ENCODE results near the gene CNOT8. TPM values are rescaled to one million over a fixed set of nuclear protein-coding genes. Genes with fewer than 3 reads are reported as not detected.

The CNOT8 gene
- total and polyA plus RNA-seq, 2 of the 4 experiments (the other 2 are of a cell fraction): 41.4 to 49.1 TPM

DNA sequence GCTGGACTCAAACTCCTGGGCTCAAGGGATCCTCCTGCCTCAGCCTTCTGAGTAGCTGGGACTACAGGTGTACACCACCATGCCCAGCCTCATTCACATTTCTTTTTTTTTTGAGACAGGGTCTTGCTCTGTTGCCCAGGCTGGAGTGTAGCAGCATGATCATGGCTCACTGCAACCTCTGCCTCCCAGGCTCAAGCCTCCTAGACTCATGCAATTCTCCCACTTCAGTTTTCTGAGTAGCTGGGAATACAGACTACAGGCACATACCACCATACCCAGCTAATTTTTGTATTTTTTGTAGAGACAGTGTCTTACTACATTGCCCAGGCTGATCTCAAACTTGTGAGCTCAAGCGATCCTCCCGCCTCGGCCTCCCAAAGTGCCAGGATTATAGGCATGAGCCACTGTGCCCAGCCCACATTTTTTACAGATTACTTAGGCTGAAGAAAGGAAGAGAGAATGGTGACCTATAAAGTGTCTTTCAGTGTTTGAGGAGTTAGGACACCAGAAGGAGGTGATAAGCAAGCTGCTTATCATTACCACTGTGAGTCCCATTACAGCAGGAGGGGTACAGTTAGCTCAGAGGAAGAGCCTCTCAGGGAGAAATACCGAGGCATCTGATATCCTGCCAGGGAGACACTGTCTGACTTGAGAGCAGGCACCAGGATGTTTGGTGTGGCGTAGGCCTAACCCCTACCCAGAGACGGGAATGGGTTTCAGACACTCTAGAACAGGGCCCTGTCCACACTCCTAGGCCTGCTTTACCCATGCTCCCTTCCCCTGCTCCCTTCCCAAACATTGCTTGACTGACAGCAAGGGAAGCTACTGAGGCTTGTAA lies 17.8 kb upstream of the CNOT8 start (continued):
- TF ChIP-seq, protein P1, sequence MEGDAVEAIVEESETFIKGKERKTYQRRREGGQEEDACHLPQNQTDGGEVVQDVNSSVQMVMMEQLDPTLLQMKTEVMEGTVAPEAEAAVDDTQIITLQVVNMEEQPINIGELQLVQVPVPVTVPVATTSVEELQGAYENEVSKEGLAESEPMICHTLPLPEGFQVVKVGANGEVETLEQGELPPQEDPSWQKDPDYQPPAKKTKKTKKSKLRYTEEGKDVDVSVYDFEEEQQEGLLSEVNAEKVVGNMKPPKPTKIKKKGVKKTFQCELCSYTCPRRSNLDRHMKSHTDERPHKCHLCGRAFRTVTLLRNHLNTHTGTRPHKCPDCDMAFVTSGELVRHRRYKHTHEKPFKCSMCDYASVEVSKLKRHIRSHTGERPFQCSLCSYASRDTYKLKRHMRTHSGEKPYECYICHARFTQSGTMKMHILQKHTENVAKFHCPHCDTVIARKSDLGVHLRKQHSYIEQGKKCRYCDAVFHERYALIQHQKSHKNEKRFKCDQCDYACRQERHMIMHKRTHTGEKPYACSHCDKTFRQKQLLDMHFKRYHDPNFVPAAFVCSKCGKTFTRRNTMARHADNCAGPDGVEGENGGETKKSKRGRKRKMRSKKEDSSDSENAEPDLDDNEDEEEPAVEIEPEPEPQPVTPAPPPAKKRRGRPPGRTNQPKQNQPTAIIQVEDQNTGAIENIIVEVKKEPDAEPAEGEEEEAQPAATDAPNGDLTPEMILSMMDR (conservative IDR thresholded peaks at IDR 0.05; ENCODE audit: low read depth, low read length): no peak
- TF ChIP-seq BHLHE40 (IDR thresholded peaks at IDR 0.05; ENCODE audit: low read depth, low read length): no peak

GRCh38 chr5:154841273-154841661 lies 17.2 kb upstream of the CNOT8 start:
- no peak overlapping the region for H2AK9ac ChIP-seq (replicated peaks; ENCODE audit: low read depth, low read length, poor library complexity)
- no peak overlapping the region for H2AK5ac ChIP-seq (ENCODE audit: low read depth, low read length)
- no peaks in the 10 kb centered on the region for H3K4me1 ChIP-seq (ENCODE audit: control insufficient read depth, insufficient read depth, low read length)
- H3K4ac ChIP-seq (ENCODE audit: low read depth, low read length): no peak overlapping the region
- intact Hi-C loops (cut with micrococcal nuclease): no loop called here
- H4K5ac ChIP-seq (ENCODE audit: low read depth, low read length): no peak overlapping the region
- no peak overlapping the region for H4K8ac ChIP-seq (ENCODE audit: low read depth in 2 of 2, low read length in 2 of 2)
- H3K23ac ChIP-seq (ENCODE audit: low read depth, low read length): no peak overlapping the region
- no peaks in the 10 kb centered on the region; the same call in 1 of the 2 replicates for H4K20me1 ChIP-seq (ENCODE audit: insufficient read depth, low read length)
- H3K56ac ChIP-seq (ENCODE audit: extremely low read depth, insufficient read depth, low read length): no peak overlapping the region
- no peak overlapping the region for H3K27ac ChIP-seq (ENCODE audit: insufficient read depth, low read length)
- H2BK15ac ChIP-seq (ENCODE audit: low read depth, low read length): no peak overlapping the region
- peaks cover 5% of the 10 kb centered on the region; the same call in 1 of the 2 replicates for H3K9me1 ChIP-seq (ENCODE audit: insufficient read depth, low read length)
- H4K91ac ChIP-seq (ENCODE audit: insufficient read depth, low read depth, low read length): no peak overlapping the region
- H3K4me2 ChIP-seq (ENCODE audit: low read depth, low read length): no peak overlapping the region
- in situ Hi-C loops (cut with MboI; ENCODE audit: low sequenced_read_pairs): no loop called here
- H2AFZ ChIP-seq (replicated peaks; ENCODE audit: low read length, poor library complexity): no peak overlapping the region
- H3K9me3 ChIP-seq (ENCODE audit: control insufficient read depth, insufficient read depth, low read length): no peaks in the 10 kb centered on the region
- no peaks in the 10 kb centered on the region; a peak in 1 of 4 replicates for H3K79me1 ChIP-seq (ENCODE audit: low read depth in 1 of 2, low read length in 2 of 2)
- no TSS peak for BruUV-seq (replicated peaks)
- dilution Hi-C loops (cut with HindIII; ENCODE audit: low sequenced_read_pairs, unreplicated experiment): no loop called here
- H3K14ac ChIP-seq (replicated peaks; ENCODE audit: low read depth, low read length): no peak overlapping the region; the same call in 1 of the 2 replicates
- no peak overlapping the region for H2BK20ac ChIP-seq (ENCODE audit: low read depth, low read length)
- H3K36me3 ChIP-seq (ENCODE audit: control insufficient read depth, insufficient read depth, low read length): peaks cover 10% of the 10 kb centered on the region
- H3K18ac ChIP-seq (ENCODE audit: low read depth, low read length): no peak overlapping the region
- H3K4me3 ChIP-seq (ENCODE audit: insufficient read depth, low read depth, low read length): no peak overlapping the region
- H3K9ac ChIP-seq (ENCODE audit: low read depth, low read length): no peak overlapping the region
- ATAC-seq (ENCODE audit: low read depth) (no peak), DNase-seq (no peak)
- POLR2A ChIA-PET (ENCODE audit: unreplicated experiment): no interaction called here
- H3K27me3 ChIP-seq (ENCODE audit: control insufficient read depth, insufficient read depth, low read length): no peaks in the 10 kb centered on the region
- no peak overlapping the region for H2BK120ac ChIP-seq (ENCODE audit: low read depth, low read length)
- no peak overlapping the region for H2BK5ac ChIP-seq (ENCODE audit: low read depth, low read length, poor library complexity, severe bottlenecking)
- CTCF ChIA-PET: interaction anchor here (1.2 kb wide), 1 partner anchor 9 kb away, joined by 3 read pairs; the partner anchor contains the start of gene FAXDC2
- TF ChIP-seq, protein P2, sequence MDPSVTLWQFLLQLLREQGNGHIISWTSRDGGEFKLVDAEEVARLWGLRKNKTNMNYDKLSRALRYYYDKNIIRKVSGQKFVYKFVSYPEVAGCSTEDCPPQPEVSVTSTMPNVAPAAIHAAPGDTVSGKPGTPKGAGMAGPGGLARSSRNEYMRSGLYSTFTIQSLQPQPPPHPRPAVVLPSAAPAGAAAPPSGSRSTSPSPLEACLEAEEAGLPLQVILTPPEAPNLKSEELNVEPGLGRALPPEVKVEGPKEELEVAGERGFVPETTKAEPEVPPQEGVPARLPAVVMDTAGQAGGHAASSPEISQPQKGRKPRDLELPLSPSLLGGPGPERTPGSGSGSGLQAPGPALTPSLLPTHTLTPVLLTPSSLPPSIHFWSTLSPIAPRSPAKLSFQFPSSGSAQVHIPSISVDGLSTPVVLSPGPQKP (IDR thresholded peaks at IDR 0.05; ENCODE audit: borderline replicate concordance, low read depth, low read length): no peak
- no peak for TF ChIP-seq CEBPB (IDR thresholded peaks at IDR 0.05; ENCODE audit: low read depth, low read length)
- TF ChIP-seq POLR2A (IDR thresholded peaks at IDR 0.05; ENCODE audit: low read depth, low read length): no peak
- no peak for TF ChIP-seq RAD21 (IDR thresholded peaks at IDR 0.05; ENCODE audit: low read length)
- TF ChIP-seq SMC3 (IDR thresholded peaks at IDR 0.05; ENCODE audit: low read depth, low read length): no peak
- TF ChIP-seq, protein P1 (conservative IDR thresholded peaks at IDR 0.05; ENCODE audit: low read depth, low read length): no peak
- no peak for TF ChIP-seq MAFK (IDR thresholded peaks at IDR 0.05; ENCODE audit: low read depth, low read length)
- no peak for TF ChIP-seq MAZ (IDR thresholded peaks at IDR 0.05; ENCODE audit: borderline replicate concordance, low read depth, low read length)
- TF ChIP-seq BHLHE40 (IDR thresholded peaks at IDR 0.05; ENCODE audit: low read depth, low read length): no peak

Data from IMR-90 (cell line).